ENCODE data around the gene KRT84.

Gene KRT84

DNA sequence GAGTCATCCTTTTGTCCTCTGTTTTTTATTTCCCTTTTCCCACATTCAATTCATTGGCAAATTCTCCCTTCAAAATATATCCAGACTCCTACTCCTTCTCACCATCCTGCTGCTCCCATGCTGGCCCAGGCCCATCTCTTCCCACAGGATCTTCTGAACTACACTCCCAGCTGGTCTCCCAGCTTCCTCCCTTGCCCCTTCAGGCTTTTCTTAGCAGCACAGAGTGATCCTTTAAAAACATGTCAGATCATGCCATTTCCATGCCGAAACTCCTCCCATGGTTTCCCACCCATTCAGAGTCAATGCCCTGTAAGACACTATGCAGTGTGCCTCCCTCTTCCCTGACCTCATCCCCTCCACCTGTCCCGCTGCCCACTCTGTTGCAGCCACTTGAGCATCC lies 2.4 kb upstream of the KRT84 start:
- no peak for DNase-seq (ENCODE audit: low read depth)

DNA sequence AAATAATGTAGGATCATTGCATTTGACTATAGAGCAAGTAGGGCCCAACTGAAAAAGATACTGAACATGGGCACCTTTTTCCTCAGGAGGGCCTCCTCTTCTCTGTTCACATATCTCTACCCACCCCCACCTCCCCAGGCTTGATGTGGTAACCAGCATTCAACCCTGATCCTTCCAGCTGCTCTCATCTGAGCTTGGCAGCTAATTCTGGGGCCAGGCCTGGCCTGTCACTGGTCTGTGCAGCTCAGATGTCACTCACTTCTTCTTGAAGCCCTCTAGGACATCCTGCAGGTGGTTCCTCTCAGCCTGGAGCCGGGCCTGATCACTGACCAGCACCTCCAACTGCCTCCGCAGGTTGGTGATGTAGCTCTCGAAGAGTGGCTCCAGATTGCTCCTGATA lies 2.1 kb downstream of the KRT84 start:
- no peak for DNase-seq (ENCODE audit: low read depth)

DNA sequence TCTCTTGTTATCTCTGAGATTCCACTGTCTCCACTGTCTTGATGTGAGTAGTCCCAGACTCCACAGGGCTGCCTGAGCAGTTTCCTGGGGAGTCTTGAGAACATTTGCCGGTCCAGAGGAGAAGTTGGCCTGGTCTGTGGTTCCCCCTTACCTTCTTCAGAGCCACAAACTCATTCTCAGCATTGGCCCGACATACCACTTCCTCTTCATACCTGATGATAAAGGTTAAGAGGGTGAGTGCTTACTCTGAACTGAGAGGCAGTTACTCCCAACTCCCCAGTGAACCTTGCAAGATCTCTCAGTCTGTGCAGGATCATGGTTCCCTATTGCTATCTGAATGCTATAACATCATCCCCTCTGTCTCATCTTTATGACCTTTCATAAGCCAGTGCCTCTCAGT lies 2.6 kb downstream of the KRT84 start:
- DNase-seq (ENCODE audit: low read depth): no peak

DNA sequence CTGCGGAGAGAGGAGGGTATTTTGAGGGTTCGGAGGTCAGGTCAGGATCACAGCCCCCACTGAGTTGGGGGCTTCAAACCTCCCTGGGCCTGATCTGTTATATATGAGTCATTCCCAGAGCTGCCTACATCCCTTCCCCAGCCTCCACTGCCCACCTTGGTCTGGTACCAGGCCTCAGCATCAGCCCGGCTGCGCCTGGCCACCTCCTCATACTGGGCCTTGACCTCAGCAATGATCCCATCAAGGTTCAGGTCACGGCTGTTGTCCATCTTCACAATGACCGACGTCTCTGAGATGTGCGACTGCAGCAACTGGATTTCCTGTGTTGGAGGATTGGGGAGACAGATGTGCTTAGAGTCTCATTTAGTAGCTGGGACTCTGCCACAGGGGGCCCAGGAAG lies 4.2 kb downstream of the KRT84 start:
- no peak for DNase-seq (ENCODE audit: low read depth)

DNA sequence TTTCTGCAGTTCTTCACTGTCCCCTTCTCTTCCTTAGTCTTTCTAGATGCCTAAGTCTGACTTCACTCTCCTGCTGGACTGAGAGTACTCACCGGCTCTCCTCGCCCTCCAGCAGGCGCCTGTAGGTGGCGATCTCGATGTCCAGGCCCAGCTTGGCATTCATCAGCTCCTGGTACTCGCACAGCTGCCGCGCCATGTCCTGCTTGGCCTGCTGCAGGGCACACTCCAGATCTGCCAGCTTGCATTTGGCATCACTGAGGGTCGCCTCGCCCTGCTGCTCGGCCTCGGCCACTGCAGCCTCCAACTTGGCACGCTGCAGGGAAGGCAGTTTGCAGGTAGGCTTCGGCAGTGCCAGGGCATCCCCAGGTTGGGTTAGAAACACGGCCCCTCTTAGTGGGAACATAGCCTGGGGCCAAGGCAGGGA lies 5.2 kb downstream of the KRT84 start:
- DNase-seq (ENCODE audit: low read depth): no peak

DNA sequence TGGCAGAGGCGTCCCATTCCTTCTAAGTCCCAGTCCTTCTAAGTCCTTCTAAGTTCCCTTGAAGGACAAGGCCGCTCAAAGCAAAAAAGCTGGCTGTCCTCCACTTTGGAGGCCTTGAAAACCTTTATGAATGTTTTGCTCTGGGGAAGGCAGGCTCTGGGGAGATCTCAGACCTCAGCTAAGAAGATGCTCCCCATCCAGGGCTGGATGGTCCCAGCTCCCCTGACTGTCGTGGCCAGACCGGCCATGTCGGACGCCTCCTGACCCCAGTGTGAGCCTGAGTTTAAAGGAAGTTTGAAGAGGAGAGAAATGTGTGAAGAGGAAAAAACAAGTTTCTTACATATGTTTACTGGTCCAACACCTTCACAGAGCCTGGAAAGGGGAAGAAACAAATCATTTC lies 5.9 kb downstream of the KRT84 start:
- no peak for DNase-seq (ENCODE audit: low read depth)

DNA sequence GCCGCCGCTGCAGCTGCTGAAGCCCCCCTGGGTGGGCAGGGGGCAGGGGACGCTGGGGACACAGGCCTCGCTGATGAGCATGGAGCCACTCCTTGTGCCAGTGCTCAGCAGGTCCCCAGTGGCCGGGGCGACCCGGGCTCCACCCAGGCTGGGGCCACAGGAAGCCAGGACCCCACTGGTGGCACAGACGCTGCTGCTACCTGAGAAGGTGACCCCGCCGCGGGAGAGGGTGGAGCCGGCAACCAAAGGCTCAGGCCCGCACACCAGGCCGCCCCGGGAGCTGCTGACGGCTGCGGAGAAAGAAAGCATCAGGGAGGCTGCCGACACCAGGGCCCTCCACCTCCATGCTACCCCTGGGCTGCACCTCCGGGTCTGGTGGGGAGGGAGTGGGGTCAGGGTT lies 7.4 kb downstream of the KRT84 start:
- DNase-seq (ENCODE audit: low read depth): no peak

DNA sequence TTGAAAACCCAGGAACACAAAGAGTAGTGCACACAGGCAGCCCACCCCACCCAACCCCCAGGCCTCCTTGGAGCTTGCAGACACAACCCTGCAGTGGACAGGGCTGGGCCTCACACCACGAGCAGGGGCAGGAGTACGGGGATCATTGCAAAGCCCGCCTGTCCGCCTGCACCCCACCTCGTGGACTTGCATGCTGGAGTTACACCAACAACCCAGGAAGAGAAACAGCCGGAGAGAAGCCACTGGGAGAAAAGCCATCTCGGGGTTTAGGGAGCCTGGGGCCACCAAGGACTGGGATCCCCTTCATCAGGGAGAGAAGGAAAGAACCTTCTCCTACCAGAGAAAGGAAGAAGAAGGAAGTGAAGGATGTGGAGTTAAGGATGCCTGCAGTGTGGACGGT lies 8.2 kb downstream of the KRT84 start:
- no peak for DNase-seq (ENCODE audit: low read depth)

DNA sequence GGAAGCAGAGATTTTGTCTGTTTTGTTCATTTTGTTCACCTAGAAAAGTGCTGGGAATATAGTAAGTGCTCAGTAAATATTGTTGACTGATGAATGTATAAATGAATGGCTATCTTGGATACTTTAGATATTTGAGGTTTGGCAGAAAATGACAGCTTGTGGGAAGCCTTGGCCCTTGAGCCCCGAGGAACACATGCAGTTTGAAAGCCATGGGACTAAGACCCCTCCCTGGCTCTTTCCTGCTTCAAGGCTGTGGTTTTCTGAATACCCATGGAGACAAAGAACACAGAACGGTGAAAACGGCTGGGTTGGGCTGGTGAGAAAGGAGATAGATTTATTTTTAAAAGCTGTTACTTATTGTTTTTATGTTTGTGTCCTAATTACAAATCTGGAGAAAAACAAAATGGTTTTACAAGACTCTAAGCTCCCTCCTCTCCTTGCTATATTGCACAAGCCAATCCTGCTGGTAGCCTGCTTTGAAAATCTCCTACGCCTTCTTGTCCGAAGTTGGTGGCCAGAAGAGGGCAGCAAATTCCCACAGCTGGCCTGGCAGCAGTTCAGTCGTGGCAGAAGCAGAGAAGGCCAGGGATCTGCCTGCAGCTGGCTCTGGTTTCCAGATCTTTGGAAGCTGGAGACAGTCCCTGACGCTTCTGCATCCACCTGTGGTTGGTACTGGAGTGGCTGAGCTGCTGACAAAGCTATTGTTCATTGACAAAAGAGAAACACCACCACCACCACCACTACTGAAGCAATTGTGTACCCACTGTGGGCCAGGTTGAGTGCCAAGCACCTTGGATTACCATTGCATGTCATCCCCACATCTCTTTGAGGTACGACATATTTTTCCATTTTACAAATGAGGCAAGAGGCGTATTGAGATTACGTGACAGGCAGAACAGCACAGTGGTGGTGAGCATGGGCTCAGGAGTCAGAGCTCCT lies 13.0 kb downstream of the KRT84 start:
- peak; percentile 70 for DNase-seq (ENCODE audit: low read depth)

DNA sequence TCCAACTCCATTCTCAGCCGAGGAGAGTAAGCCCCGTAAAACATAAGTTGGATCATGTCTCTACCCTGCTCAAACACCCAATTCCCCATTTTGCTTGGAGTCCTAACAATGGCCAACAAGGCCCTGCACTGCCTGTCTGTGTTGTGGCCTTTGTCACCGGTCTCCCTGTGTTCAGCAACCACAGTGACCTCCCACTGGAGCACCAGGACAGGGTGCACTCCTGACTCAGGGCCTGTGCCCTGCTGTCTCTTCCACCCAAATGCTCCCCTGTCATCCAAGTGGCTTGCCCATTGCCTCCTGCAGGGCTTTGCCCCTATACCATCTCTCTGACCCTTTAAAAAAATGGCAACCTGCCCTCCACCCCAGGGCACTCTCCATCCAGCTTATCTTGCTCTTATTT lies 13.7 kb downstream of the KRT84 start:
- no peak for DNase-seq (ENCODE audit: low read depth)

DNA sequence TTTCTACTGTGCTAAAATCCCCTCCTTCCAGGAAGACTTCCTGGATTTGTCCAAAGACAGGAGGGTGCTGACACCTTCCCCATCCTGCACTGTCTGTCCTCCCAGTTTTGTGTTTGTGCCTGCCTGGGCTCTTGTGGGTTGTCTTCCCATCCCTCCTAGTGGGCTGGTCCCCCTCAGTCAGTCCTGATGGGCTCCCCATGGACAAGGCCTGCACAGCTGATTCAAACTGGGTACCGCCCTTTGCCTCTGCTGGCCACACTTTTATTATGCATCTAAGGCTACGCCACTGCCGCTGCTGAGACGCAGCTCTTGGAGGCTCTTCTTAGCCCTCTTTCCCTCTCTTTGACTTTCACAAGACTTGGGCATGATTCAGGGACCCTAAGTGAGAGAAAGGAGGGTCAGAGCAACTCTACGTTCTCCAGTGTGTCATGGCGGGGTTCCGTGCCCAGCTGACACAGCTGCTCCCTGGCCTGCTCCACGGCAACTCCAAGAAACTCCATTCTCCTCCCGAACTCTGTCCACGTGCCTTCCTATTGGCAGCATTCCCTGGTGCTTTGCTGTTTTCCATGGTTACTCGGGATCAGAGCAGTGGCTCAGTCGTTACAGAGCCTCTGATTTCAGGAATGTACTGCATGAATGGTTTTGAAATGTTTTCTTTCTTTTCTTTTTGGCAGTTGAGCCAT lies 14.4 kb downstream of the KRT84 start:
- DNase-seq (ENCODE audit: low read depth): peak; percentile 9

DNA sequence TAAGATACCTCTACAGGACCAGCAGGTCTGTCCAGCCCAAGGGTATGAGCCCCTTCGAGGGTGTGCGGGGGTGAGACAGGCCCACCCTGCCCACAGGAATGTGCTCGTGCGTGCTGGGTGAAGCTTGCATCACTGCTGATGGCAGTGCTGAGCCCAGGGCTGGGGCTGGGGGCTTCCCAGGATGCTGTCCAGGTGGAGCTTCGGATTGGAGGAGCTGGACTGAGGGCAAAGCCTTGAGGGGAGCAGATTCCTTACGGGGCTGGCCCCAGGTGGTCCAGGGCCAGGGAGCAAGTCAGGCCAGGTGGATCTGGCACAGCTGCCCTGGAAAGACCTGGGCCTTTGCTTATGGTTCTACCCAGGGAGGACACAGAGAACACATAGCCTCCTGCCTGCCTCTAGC lies 15.6 kb downstream of the KRT84 start:
- DNase-seq (ENCODE audit: low read depth): no peak

DNA sequence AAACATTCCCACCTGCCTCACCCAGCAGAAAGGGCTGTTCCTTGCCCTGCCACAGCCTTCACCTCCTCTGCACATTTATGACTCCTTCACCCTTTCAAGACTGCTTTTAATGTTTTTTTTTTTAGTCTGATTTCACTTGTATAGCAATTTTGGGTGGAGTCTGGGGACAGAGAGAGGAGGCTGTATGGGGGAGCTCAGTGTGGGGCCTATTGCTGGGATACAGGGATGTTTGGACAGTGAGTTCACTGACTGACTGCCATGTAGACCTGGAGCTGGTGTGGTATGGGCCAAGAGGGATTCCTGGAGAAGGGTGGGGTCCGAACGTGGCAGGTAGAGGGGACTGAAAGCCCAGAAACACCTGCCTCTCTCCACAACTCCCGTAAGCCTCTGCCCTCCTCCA lies 16.2 kb downstream of the KRT84 start:
- no peak for DNase-seq (ENCODE audit: low read depth)

DNA sequence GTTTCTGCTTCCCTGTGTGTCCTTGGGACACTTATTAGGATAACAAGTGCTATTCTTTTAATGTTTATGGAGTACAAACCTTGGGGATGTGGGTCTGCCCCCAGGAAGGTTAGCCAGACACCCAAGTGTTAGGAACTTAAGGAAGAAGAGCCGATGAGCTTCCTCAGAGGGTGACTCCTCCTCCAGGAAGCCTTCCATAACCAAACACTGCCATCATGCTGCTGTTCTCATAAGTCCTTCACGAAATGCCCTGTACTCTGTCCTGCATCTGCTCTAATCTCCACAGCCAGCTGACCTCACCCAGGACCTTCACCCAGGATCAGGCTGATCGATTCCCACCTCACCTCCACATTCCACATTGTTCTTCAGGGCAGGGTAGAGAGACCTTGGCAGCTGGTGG lies 16.9 kb downstream of the KRT84 start:
- no peak for DNase-seq (ENCODE audit: low read depth)

DNA sequence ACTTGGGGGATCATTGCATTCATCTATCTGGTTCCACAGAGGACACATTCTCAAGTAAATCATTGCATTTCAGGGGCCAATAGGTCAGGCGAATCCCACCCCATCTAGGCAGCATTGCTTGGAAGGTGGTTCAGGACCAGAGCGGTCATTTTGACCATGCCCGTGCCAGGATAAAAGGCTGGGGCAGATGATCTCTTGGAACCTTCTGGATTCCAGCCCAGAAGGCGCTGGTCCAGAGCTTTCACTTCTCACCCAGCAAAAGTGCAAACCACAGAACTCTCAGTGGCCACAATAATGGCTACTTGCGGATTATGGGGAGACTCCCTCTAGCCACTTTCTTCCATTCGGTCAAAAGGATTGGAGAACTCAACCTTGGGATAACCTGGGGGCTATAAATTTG lies 17.6 kb downstream of the KRT84 start:
- DNase-seq (ENCODE audit: low read depth): no peak

DNA sequence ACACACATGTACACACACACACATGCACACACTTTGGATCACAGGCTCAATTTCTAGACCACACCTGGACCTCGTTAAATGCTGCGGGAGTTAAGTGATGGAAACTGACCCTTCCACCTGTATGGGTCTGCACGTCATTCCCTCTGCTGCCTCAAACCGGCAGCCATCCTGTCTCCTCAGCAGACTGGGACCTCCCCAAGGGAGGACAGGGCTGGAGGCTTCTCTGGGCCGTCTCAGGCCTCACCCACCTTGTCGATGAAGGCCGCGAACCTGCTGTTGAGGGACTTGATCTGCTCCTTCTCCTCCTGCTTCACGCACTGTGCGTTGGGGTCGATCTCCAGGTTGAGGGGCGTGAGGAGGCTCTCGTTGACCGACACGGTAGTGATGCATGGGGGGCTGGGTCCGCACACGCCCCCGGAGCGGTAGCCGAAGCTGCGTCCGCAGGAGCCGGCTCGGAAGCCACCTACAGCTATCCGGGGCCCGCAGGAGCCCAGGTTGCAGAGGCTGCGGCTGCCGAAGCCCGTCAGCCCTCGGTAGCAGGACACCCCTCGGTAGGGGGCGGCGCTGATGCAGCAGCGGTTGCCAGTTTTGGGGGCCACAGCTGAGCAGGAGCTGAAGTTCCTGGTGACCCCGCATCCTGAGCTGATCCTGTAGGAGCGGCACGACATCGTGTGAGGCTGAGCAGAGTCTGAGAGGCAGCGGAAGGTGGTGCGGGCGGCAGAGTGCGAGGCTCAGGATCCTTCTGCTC lies 18.5 kb downstream of the KRT84 start, which contains the start of gene KRT85:
TSS of gene KRT85 (minus strand) at position 744 of the 748 bp plus-strand sequence. CDS start at position 668, 76 bp downstream.
- DNase-seq (ENCODE audit: low read depth): no peak

DNA sequence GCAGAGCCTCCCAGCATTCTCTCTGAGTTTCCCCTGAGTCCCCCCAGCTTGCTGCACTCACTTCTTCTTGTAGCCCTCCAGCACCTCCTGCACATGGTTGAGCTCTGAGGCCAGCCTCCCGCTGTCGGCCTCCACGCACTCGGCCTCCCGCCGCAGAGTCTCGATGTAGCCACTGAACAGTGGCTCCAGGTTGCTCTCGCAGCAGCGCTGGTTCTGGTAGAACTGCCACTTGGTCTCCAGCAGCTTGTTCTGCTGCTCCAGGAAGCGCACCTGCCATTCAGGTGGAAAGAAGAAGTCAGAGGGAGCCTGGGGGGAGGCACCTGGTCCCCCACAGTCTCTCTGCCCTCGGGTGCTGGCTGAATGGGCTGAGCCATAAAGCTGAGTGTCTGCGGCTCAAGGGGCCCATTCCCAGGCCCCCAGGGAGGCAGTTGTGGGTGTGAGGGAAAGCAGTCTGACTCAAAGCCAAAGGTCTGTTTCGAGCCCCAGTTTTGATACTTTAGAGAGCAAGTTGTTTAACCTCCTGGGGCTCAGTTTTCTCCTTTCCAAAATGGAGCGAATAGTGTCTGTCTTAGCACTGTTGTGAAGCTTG lies 20.5 kb downstream of the KRT84 start:
- no peak for DNase-seq (ENCODE audit: low read depth)

DNA sequence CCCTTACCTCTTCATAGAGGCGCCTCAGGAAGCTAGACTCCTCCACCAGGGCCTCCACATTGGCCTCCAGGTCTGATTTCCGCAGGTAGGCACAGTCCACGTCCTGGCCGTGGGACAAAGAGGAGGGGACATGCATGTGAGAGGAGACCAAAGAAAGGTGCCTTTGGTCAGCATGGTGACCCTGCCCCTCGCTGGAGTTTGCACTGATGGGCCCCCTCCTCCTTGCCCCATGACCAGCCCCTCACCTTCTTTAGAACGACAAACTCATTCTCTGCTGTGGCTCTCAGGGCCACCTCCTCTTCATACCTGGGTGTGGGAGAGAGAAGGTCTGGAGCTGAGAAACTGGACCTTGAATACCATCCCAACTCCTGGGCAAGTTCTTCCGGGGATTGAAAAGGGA lies 21.4 kb downstream of the KRT84 start:
- DNase-seq (ENCODE audit: low read depth): no peak

DNA sequence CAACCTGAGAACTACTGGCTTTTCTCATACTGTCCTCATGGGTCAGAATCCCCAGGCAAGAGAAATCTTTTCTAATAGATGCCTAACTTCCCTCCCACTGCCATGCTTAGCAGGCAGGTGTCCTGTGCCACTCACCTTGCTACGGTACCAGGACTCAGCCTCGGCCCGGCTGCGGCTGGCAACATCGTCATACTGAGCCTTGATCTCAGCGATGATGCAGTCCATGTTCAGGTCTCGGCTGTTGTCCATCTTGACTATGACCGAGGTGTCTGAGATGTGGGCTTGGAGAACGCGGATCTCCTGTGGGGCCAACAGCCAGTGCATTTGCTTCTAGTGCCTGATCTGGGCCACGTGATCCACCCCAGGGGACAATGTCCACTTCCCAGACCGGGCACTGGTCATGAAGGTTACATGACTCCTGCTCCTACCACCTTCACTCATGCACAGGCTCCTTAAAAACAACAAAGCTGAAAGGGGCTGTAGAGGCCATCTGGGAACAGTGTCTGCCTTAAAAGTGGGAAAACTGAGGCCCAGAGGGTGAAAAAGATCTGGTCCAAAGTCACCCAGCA lies 22.3 kb downstream of the KRT84 start:
- no peak for DNase-seq (ENCODE audit: low read depth)

DNA sequence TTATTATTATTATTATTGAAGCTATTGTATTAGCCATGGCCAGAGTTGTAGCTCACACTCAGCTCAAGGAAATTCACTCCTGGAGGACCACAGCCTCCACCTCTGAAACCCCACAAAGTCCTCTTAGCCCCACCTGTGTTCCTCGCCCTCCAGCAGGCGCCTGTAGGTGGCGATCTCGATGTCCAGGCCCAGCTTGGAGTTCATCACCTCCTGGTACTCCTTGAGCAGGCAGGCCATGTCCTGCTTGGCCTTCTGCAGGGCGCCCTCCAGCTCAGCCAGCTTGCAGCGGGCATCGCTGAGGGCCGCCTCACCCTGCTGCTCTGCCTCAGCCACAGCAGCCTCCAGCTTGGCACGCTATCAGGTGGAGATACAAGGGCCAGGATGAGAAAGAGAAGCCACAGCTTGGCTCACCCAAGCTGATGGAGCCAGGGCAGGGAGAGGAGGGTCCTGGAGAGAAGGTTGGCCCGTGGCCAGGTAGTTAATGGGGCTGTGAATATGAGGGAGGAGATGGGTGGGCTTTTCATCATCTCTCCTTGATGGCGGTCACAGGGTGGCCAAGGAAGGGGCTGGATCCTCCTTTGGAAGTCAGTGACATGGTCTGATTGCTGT lies 23.2 kb downstream of the KRT84 start:
- DNase-seq (ENCODE audit: low read depth): no peak

DNA sequence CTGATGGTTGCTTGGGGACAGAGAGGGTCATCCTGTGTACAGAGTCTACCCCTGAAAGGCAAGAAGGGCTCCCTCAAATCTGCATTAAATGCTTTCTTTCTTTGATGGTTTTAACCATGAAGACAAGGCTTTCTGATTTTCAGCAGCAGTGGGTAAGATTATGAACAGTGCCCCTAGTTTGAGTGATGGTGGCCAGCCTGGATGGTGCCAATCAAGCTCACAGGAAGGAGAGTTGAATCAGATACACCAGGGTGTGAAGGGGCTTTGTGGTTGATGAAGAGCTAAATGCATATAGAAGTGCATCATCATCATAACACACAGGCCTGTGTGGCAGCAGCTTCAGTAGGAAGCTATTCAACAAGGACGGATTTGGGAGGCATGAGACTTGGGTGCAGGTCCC lies 23.9 kb downstream of the KRT84 start:
- no peak for DNase-seq (ENCODE audit: low read depth)

Measured in non-pigmented ciliary epithelial cell (primary cell).